BJ (cell line): ENCODE results near the gene KAZALD1. TPM values are rescaled to one million over a fixed set of nuclear protein-coding genes. Genes with fewer than 3 reads are reported as not detected.

Experiments used
- CTCF ChIA-PET: fragments of 350-600 bp; formaldehyde crosslinking; extraction: SDS; loops from one replicate; lab custom pipeline; 2021; ENCODE audit warnings: antibody characterized with exemption, inconsistent platforms; lab: Yijun Ruan, JAX
- POLR2A ChIA-PET: fragments of 300-600 bp; sonication (Branson Sonifier 250); formaldehyde crosslinking; extraction: SDS; loops from one replicate; lab custom pipeline; 2021; ENCODE audit warnings: antibody characterized with exemption; lab: Charles Lee
- DNase-seq: peaks from one replicate; pipeline ENCODE4 v3.0.0-alpha.2; 2011; ENCODE audit warnings: low read depth
- H3K27me3 ChIP-seq: 2 replicates; pipeline ENCODE4 v1.6.0; 2011; ENCODE audit warnings: low read length; ENCODE audit not compliant: control insufficient read depth, insufficient read depth
- H3K36me3 ChIP-seq: 2 replicates; pipeline ENCODE4 v1.5.1; 2011; ENCODE audit warnings: low read length; ENCODE audit not compliant: control insufficient read depth, insufficient read depth
- H3K4me3 ChIP-seq: 2 replicates; pipeline ENCODE4 v1.5.1; 2011; ENCODE audit warnings: low read depth, mild to moderate bottlenecking, control low read depth, low read length
- CTCF ChIP-seq: IDR thresholded peaks from 2 replicates; pipeline ENCODE4 v1.5.1; 2011; ENCODE audit warnings: low read depth, mild to moderate bottlenecking, control low read depth, inconsistent platforms, low read length, moderate library complexity; ENCODE audit not compliant: insufficient read depth
- polyA plus RNA-seq: library from polyadenylated mRNA; depleted of rRNA; stranded (reverse); fragments of >200 nt; gene quantifications from 2 replicates; pipeline ENCODE4 v1.2.3, GENCODE V29; 2011

The KAZALD1 gene
- polyA plus RNA-seq, 1 experiment = 32.4 TPM

- Histone ChIP-seq H3K36me3 (no peaks in the 10 kb centered on the region), H3K4me3 (no peak overlapping the region), H3K27me3 (no peaks in the 10 kb centered on the region; the same call in 1 of the 2 replicates)
- POLR2A ChIA-PET = interaction anchor here (0.7 kb wide), 1 partner anchor 57 kb away, joined by 30 read pairs; no protein-coding TSS in a partner anchor
- CTCF ChIA-PET = interaction anchor here (15.1 kb wide), 1 partner anchor 7 kb away, joined by 194 read pairs; no protein-coding TSS in a partner anchor
- DNase-seq = no peak
- TF ChIP-seq CTCF = no peak
Observed at GRCh38 chr10:101022967-101023705, 38.7 kb upstream of the KAZALD1 start.

GRCh38 chr10:101027106-101027720, 34.6 kb upstream of the KAZALD1 start:
- no peak for DNase-seq
- ChIA-PET CTCF (interaction anchor here (0.6 to 15.1 kb wide), 7 partner anchors 11 to 36 kb away, joined by 3 to 194 read pairs (median 4); partner anchors contain the start of gene LZTS2), POLR2A (no interaction called here)
- H3K4me3 ChIP-seq = no peak overlapping the region
- TF ChIP-seq CTCF = no peak
- 0 out of 2 replicates have a peak, but pooled peaks cover 2% of the 10 kb centered on the region for H3K27me3 ChIP-seq
- no peaks in the 10 kb centered on the region for H3K36me3 ChIP-seq

DNA sequence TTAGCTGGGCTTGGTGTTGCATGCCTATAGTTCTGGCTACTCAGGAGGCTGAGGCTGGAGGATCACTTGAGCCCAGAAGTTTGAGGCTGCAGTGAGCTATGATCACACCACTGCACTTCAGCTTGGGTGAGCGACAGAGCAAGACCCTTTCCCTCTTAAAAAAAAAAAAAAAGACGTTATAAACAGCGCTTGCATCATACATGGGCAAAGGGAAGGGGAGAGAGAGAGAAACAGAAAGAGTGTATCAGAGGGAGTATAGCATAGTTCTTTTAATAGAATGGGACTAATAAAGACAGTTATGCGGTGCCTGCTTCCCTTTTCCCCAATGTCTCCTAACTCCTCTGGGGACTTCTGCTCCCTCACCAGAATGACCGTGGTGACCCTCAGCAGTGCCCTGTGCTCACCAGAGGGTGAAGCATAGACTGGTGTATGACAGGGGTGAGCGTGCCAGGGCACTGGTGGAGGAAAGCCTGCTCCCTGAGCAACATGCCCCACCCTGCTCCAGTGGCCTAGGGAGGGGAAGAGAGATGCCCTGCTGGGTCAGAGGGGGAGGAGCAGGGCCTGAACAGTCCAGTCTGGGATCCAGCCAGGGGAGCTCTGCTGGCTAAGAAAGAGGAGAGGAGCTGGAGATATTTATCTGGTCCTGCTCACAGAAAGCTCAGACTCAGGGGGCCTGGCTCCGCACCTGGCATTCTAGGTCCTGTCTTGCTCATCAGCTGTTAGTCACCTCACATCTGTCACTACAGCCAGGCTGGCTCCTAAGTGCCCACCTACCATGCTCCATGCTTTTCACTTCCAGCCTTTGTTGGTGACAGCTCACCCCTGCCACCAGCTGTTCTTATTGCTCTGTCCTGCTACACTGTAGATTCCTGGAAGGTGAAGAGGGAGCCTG, 33.1 kb upstream of the KAZALD1 start:
- no peak for DNase-seq
- Histone ChIP-seq H3K36me3 (no peaks in the 10 kb centered on the region), H3K4me3 (no peak overlapping the region), H3K27me3 (0 out of 2 replicates have a peak, but pooled peaks cover 2% of the 10 kb centered on the region)
- no peak for TF ChIP-seq CTCF
- ChIA-PET POLR2A (no interaction called here), CTCF (interaction anchor here (1.5 to 15.1 kb wide), 5 partner anchors 12 to 37 kb away, joined by 3 to 194 read pairs (median 29); partner anchors contain the start of gene KAZALD1)

DNA sequence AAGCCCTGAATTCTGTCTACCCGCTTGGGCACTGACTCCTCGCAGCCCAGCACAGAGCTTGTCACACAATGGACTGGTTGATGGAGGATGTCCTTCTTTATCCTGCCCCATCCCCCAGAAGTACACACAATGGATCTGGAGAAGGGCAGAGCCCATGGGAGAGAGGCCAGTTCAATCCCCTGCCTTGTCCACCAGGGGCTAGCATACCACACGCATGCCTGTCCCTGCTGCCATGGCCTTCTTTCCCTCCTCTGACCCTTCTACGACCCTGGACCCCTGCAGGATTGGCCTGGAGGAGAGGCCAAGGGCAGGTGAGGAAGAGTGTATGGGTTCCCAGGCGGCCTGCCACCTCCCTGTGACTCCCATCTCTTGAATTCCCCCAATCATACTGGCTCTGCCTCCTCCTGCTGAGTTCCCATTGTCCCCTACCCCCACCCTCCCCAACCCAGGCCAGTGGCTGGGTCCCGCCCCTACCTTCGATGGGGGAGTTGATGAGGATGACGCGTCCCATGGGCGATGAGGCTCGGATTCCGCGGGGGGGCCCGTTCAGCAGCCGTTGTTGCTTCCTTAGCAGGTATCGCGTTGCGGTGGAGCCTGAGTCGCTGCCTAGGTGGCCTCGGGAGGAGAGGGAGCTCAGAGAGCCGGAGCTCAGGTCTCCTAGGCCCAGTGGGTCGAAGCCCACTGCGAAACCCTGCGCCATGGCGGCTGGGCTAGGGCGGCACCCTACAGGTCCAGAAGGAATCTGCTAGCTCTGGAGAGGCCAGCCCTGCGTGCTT, 32.1 kb upstream of the KAZALD1 start:
- Histone ChIP-seq H3K36me3 (peaks cover under 1% of the 10 kb centered on the region; the same call in 1 of the 2 replicates), H3K27me3 (0 out of 2 replicates have a peak, but pooled peaks cover 2% of the 10 kb centered on the region), H3K4me3 (no peak overlapping the region)
- TF ChIP-seq CTCF = peak; percentile 20; the same call in 1 of the 2 replicates
- ChIA-PET POLR2A (no interaction called here), CTCF (interaction anchor here (1.5 to 15.1 kb wide), 7 partner anchors 12 to 36 kb away, joined by 3 to 194 read pairs (median 27); partner anchors contain the start of gene KAZALD1)
- no peak for DNase-seq
